ENCODE measurements around the gene RBP5.

Gene RBP5, protein sequence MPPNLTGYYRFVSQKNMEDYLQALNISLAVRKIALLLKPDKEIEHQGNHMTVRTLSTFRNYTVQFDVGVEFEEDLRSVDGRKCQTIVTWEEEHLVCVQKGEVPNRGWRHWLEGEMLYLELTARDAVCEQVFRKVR

DNA sequence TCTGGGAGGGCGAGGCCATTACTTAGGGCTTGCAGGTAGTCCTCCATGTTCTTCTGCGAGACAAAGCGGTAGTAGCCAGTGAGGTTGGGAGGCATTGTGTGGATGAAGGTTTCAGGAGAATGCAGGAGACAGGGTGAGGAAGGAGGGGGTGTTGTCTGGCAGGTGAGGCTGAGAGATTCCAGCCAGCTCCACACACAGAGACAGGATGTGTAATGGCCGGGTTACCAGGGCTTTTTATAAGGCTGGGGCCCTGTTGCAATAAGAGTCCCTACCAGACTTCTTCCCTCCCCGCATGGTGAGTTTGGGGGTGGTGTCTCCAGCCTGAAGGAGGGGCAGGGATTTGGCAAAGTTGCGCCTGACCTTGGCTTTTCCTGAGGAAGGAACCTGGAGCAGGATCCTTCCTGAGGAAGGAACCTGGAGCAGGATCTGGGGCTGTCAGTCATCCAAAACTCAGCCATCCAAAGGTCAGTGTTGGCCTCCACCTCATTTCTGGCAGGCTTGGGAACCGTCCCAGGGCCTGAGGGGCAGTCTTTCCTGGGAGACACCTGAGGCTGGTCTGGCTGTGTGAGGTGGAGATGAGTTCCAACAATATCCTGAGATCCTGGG, at the start of gene RBP5:
Gene RBP5, minus strand, starts transcription at position 209 of the 606 bp plus-strand sequence. Its CDS starts 114 bp downstream, at position 95.
- DNase-seq, result no peak

DNA sequence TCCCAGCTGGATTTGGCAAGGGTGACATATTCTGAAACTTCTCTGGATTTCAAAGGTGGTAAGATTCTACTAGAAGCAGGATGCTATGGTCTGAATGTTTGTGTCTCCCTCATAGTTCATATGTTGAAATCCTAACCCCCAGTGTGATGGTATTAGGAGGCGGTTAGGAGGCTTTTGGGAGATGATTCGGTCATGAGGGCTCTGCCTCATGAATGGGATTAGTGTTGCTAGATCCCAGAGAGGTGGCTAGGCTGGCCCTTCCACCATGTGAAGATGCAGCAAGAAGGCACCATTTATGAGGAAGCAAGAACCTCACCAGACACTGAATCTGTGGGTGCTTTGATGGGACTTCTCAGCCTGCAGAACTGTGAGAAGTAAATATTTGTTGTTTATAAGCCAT, 49.8 kb upstream of the RBP5 start:
- DNase-seq, result no peak

DNA sequence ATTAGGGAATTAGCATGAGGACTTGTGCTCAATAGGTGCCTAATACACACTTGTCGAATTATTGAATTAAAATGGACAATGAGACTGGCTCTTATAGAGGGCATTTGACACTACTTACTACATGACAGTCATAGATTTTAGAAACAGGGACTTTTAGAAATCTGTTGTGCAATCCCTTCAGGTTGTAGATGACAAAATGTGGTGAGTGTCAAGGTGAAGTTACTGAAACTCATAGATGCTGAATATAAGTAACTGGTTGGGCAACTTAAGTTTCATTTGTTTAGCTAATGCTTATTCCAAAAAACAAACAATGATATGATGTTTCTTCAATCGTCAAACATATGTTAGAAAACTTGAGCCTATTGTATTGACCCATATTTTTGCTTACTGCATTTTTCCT, 47.9 kb upstream of the RBP5 start:
- DNase-seq, result no peak

DNA sequence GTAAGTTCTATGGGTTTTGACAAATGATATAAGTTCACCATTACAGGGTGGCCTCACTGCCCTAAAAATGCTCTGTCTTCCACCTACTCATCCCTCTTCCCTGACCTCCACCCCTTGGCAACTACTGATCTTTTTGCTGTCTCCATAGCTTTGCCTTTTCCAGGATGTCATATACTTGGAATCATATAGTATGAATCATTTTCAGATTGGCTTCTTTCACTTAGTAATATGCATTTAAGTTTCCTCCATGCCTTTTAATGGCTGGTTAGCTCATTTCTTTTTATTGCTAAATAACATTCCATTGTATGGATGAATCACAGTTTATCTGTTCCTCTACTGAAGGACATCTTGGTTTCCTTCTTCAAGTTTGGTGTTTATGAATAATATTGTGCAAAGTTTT, 46.8 kb upstream of the RBP5 start:
- DNase-seq, result no peak

DNA sequence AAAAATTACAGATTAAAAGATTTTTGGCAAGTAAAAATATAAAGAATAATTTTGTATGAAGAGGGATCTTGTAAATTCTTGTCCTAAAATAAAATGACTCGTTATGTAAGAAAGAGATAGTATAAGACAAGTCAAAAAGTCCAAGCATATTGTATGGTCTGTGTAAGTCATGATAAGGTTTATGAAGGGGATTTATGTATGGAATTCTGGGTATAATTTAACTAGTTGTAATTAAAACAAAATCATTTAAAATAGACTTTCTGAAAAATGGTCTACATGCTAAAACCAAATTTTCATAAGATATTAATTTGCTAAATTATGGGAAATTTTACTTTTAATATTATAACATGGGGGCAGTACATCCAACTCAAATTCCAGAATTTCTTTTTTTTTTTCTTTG, 43.2 kb upstream of the RBP5 start:
- no peak for DNase-seq

DNA sequence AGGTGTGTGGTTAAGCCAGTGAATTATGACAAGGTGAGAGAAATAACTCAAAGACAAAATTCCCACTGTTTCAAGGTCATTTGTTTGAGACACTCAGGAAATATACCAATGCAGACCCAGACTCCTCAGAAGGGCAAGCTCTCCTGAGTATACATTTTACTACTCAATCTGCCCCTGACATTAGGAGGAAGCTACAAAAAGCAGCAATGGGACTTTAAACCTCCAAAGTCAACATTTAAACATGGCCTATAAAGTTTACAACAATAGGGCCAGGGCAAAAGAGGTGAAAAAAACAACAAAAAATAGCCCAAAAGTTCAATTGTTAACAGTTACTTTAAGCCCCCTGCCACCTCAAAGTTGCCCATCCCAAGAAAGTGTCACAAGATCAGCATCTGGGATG, 41.3 kb upstream of the RBP5 start:
- no peak for DNase-seq

DNA sequence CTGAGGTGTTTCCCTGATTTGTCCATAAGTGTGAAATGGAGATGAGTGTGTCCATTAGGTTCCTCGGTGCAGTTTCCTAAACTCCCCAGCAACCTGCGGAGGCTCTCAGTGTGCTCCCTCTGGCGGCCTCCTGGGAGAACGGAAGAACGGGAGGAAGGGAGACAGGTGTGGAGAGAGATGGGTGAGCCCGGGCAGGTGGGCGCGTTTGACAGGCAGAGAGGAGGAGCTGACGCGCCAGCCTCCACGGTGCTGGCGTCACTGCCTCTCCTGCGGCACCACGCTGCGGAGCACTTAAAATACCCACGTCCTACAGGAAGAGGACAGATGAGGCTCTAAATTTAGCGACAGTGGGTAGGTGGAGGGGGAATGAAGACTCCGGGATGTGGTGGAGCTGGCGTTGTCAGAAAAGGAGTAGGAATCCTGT, 34.0 kb upstream of the RBP5 start:
- DNase-seq, result peak; percentile 91

DNA sequence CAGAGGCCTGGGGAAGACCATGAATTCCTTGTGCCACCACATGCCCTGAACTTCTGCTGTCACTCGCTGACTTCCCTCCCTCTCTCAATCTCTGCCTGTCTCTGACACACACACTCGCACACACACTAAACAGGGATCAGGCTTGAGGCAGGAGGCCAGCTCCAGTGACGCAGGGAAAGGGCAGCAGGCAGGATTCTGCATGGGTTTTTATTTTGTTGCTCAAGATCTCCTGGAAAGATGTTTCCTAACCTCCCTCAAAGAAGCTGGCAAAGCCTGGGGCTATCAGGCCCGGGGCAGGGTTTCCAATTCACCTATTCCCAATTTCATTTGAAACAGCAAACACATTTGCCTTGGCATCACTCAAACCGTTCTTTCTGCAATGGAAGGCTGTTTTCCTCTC, 33.1 kb upstream of the RBP5 start:
- DNase-seq, result no peak

DNA sequence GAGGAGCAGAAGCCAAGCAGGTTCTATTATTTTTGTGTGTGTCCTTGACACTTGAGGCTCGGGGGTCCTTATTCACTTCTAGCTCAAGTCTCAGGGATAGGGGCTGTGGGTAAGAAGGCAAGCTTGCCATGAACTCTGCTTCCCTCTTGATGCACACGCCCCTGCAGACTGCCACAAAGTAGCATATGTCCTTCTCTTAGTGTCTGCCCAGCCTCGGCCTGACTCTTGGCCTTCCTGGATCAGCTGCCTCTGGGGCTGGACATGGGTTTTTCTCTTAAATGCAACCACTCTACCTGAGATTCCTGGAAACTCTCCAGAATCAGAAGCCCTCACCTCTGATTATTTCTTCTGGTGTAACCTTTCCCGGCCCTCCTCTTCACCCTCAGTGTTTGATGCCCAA, 32.6 kb upstream of the RBP5 start:
- DNase-seq, result no peak

DNA sequence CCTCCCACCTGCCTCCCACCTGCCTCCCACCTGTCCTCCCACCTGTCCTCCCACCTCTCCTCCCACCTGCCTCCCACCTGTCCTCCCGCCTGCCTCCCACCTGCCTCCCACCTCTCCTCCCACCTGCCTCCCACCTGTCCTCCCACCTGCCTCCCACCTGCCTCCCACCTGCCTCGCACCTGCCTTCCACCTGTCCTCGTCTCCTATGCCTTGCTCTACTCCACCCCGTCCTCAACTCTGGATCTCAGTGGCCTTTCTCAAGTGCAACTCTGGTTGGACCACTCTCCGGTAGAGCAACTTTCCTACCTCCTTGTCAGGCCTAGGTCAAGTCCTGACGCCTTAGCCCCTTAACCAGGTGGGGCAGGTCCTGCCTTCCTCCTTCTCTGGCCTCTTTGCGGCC, 31.5 kb upstream of the RBP5 start:
- no peak for DNase-seq

DNA sequence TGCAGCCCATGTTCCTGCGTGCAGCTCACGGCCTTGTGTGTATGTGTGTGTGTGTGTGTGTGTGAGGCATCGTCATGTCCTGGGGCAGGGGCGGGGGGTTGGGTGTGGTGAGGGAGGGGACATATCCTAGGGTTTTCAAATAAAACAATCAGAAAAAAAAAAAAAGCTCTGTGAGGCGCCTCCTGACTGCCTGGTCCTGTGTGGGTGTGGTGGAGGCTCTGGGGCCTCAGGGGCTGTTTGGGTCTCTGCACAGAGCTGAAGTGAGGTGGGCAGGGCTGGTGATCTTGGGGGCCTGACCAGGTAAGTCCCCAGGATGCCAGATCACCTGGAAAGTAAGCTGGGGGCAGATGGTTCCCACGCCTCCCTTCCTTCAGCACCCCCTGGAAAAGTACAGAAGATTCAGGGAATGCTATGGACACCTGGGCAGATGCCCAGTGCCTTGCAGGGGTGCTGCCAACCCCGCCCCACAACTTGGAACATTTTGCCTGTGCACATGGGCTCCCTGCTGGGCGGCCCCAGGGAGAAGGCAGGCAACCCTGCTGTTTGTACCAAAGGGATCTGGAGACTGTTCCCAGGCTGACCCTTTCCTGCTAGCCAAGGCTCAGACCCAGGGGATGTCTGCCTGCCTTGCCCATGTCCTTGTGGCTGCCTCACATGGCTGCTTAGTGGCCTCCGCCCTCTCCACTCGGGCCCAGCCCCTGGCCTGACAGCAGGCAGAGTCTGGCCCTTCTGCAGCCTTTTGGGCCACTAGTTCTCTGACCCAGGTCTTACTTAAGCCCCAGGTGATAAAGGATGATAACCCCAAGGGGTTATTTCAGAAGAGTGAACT, 30.3 kb upstream of the RBP5 start:
- peak; percentile 57 for DNase-seq

DNA sequence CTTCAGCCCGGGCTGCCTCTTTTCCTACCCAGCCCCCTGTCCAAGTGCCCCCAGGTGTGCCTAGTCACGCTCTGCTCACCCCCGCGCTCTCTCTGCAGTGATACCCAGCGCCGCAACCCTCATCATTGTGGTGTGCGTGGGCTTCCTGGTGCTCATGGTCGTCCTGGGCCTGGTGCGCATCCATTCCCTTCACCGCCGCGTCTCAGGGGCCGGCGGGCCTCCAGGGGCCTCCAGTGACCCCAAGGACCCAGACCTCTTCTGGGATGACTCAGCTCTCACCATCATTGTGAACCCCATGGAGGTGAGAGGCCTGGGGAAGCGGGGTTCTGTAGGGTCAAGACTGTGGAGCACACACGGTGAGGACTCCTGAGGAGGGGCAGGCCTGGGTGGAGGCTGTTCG, 28.7 kb upstream of the RBP5 start:
- no peak for DNase-seq

DNA sequence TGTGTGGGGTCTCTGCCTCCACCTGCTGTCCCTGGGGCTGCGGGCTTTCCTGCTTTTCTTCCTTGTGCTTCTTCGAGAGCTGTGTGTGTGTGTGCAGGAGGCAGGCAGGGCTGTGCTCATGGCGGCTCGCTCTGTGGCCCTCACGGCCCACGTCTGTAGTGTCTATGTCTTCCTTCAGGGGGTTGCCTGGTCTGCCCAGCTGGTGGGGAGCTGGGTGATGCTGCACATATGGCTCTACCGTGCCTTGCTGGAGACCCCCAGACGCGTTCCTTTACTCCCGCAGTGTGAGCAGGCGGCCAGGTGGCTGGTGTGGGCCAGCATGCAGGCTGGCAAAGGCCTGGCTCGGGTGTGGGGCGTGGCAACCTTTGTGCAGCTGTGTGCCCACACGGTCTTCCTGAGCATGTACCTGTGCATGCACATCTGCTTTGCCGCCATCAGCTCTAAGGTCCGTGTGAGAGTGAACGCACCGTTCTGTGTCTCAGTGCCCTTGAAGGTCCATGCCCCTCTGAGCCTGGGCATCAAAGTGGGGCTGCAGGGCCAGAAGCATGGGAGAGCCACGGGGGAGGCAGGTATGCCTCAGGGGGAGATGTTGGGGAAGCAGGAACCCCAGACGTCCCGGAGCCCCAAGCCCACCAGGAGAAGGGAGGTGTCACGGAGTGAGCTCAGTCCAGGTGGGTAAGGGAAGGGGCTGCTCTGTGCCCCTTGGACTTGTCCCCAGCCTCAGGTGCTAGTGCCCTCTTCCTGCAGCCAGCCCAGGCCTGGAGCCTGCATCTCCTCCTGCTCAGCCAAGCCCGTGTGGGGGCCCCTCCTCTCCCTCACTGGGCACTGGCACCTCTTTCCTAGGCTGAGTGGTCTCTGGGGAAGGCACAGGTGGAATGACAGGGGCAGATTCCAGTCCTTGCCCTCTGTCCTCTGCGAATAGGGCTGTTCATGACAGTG, 27.8 kb upstream of the RBP5 start:
- no peak for DNase-seq

DNA sequence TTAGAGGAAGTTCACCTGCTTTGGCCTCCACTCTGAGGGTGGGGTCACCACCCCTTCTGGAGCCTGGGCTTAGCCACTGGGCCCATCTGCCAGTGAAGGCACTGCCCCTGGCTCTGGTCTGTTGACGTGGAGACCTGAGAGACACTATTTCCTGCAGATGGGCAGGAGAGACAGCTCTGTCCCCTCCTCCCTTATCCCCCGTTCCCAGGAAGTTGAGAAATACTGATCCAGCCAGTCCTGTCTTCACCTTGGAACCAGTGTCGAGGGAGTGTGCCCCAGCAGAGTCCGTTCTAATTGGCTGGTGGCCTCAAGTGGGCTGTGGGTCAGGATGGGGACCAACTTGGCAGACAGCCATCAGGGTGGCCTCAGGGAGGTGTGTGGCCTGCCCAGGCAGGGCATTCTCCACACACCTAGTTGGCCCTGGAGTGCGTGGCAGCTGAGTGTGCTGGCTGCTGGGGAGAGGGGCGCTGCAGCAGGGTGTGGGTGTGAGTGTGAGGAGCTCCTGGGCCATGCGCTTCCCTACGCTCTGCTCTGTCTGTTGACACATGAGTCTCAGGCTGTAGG, 26.9 kb upstream of the RBP5 start:
- DNase-seq, result peak; percentile 22

DNA sequence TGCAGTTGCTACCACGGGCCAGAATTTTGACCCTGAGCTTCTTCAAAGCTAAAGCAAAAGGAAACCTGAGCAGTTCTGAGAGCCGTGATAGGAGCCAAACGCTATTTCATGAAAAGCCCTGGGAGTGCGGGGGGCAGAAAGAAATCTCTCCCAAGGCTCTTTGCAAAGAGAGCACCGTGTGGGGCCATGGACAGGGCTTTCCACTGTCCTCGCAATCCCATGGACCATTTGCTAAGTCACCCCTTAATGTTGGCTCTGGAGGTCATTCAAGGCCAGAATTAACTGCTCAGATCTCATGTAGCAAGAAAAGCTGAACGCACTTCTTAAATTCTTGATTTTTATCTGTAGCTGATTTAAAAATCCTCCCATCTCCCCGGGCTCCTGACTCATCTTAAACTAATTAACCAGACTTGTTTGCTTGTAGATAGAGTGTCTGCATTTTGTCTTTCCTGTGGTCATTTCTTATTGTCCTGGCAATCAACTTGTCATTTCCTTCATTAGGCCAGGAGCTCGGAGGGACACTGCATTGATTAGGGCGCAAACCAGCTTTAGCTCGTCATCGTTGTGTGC, 26.3 kb upstream of the RBP5 start:
- no peak for DNase-seq

DNA sequence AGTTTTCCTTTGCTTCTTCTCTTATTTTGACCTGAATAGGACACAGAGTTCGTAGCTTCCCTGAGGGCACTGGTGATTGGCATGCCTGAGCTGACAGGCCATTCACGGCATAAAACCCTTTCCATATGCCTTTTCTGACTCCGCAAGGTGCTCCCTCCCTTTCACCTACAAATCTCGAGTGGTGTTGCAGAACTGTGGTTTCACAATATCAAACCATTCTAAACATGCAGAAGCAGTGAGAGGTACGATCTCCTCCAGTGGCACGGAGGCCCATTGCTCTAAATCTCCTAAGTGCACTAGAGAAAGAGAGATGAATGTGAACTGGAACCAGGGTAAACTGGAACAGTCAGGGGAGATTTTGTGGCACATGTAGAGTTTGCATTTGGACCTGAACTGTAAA, 25.4 kb upstream of the RBP5 start:
- DNase-seq, result no peak

DNA sequence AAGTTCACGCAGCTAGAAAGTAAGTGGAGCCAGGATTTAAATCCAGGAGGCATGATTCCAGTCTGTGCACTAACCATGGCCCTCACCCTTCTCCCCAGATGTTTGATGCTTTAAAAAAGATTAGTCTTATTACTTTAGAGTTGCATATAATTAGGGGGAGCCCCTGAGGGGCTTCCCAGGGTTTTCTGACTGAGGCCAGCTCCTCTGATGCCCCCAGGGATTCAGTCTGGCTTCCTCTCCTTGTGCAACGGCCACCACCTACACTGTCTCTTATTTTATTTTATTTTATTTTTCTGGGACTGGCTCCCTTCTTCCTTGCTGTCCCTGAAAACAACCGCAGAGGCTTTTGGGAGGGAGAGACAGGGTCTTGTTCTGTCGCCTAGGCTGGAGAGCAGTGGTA, 24.1 kb upstream of the RBP5 start:
- no peak for DNase-seq

DNA sequence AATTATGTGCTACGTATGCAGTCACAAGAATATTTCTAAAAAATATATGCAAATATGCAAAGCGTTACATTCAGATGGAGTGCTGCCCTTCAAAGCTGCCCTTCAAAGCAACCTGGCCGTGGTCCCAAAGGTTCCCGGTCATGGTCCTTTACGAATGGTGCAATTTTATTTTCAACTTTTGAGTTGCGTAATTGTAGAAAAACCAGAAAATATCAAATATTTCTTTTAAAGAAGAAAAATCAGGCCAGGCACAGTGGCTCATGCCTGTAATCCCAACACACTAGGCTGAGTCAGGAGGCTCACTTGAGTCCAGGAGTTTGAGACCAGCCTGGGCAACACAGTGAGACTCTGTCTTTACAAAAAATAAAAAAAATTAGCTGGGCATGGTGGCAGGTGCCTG, 22.8 kb upstream of the RBP5 start:
- DNase-seq, result no peak

DNA sequence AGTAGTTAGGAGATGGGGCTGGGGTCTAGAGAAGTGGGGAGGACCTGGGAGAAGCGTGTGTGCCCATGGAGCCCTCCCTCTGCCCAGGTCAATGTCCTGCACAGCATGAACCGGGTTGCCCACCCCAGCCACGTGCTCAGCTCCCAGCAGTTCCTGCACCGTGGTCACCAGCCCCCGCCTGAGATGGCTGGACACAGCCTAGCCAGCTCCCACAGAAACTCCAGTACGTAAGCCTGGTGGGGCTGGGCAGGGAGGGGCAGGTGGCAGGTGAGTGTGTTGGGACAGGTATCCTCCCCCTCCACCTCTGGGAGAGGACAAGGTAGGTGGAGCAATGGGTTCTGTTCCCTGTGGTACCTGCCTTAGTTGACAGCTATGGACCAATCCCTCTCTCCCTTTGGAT, 22.2 kb upstream of the RBP5 start:
- DNase-seq, result no peak

DNA sequence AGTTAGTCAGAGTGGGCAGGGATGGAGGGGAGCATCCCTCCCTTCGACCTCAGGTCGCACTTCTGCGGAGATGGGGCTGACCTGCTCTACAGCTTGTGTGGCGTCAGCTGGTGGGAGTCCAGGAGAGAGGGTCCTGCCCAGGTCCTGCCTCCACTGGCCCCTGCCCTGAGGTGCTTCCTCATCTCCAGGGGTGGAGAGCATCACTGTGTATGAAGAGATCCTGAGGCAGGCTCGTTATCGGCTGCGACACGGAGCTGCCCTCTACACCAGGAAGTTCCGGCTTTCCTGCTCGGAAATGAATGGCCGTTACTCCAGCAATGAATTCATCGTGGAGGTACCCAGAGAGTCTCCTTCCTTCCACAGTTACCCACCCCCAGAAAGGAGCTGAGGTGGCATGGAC, 21.7 kb upstream of the RBP5 start:
- no peak for DNase-seq

DNA sequence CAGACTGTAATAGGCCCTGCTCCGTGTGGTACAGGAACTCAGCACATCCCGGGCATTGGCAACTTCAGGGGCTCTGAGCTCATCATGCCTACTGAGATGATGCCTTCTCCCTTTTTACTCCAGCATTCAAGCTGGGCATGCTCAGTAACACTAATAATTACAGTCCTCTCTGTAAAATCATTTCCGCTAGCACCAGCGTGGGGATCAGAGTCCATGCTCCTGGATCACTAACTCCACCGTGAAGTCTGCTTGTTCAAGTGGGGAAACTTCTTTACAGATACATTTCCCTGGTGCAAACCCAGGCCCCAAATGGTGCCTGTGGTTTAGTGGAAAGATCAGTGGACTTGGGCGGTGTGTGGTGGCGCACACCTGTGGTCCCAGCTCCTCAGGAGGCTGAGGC, 18.2 kb upstream of the RBP5 start:
- no peak for DNase-seq

DNA sequence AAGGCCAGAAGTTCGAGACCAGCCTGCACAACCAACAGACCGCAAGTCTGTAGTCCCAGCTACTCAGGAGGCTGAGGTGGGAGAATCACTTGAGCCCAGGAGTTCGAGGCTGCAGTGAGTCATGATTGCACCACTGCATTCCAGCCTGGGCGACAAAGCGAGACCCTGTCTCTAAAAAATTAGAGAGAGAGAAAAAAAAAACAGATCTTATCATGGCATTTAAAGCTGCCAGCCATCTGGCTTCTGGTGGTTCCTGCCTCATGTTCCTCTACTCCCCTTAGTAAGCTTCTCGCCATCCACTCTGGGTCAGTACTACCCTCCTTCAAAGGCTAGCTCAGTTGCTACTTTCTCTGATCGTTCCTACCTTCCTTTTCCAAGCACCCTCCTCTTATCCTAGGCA, 17.5 kb upstream of the RBP5 start:
- DNase-seq, result no peak

DNA sequence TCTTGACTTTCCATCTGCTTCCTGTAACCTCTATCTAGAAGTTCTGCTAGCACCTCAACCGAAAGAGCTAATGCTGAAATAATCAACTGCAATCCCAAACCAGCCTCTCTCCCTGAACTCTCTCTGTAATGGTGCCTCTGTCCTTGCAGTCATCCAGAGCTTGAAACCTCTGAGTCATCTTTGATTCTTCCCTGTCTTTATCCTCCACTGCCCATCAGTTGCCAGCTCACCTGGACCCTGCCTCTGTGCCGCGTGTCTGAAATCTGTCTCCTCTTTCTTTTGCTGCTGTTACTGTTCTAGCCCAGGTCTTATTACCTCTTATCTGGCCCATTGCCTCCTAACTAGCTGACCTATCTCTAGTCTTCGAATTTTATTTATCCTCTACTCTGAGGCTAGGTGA, 17.0 kb upstream of the RBP5 start:
- no peak for DNase-seq

Measured in NCI-H69 (cell line).